Activated naive CD4-positive, alpha-beta T cell treated with Interleukin-2 at 50 U/mL for 16 hours (primary cell): ENCODE data around the gene IL11RA.

Source experiments
- DNase-seq: peaks from one replicate; pipeline ENCODE4 v3.0.0-alpha.2; 2020

IL11RA gene

GRCh38 chr9:34651876-34652601 lies at the start of gene IL11RA:
IL11RA (plus strand) TSS chr9:34652185; CDS start chr9:34655218, 3,033 bp downstream.
- DNase-seq = peak; percentile 63

DNA sequence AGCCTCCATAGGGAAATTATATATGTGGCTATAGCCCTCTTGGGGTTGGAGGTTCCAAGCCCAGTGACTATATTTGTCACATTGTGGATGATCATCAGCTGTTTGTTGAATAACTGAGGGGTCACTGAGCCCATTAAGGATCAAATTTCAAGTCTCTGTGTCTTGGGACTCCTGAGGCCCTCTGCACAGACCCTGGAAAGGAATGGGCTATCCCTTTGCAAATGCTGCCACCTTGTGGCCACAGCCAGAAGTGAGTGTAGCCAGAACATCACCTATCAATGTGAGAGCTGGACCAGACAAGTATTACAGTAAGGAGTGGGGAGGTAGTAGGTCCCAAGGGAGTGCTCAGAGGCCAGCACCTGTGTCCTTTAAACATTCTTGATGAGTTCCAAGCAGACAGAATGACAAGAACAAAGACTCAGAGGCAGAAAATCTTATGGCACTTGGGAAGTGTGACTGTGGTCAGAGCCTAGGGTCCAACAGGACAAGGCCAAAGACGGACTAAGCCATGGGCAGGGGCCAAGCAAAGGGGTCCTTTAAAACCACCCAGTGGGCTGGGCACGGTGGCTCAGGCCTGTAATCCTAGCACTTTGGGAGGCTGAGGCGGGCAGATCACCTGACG lies 48.3 kb upstream of the IL11RA start:
- DNase-seq = peak; percentile 83

DNA sequence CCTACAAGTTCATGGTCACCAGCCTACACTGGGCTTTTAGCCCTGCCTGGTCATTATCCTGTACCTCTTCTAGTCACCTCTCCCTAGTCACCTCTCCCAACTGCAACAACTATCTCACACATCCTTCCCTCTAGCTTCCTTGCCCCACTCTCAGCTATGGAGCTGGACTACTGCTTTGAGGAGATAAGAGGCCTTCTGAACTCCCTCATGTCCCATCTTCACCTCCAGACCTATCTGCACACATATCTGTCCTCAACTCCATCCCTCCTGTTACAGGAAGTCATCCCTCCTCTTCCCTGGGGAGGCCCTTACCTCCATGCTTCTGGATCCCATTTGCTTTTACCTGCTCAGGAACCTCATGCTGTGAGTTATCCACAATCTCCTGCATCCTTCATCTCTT lies 45.8 kb upstream of the IL11RA start:
- DNase-seq = no peak

DNA sequence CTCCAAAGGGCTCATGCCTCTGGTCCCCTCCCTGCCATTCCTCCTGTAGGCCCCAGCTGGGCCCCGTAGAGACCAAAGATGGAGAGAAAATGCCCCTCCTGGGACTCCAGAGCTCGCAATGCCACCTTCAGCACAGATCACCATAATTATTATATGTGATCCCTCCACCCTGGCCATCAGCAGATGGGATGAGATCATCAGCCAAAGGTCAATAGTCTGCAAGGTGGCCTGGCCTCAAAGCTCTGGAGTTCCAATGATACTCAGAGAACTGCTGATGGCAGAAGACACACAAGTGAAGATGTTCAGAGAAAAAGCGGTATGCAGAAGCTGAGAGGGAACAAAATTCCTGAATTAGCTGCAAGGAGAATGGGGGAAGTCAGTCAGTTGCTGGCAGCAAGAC lies 45.1 kb upstream of the IL11RA start:
- DNase-seq = no peak

DNA sequence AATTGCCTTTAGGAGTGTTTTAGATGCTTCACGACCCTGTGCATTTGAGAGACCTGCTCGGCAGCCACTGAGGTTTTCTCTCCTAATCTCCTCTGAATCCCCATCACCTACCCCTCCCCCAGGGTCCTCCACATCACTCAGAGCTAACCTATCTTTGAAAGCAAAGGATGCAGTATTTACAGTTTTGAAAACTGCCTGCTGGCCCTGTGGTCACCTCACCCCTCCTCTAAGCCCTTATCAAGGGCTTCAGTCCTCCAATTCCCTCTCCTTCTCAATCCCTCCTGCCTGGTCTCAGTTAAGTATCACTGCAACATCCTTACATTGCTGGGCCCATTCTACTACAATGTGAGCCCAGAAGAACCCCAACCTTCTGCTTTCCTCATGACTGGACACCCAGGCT lies 44.7 kb upstream of the IL11RA start:
- DNase-seq = no peak

GRCh38 chr9:34610434-34611206 lies 41.4 kb upstream of the IL11RA start:
- no peak for DNase-seq

DNA sequence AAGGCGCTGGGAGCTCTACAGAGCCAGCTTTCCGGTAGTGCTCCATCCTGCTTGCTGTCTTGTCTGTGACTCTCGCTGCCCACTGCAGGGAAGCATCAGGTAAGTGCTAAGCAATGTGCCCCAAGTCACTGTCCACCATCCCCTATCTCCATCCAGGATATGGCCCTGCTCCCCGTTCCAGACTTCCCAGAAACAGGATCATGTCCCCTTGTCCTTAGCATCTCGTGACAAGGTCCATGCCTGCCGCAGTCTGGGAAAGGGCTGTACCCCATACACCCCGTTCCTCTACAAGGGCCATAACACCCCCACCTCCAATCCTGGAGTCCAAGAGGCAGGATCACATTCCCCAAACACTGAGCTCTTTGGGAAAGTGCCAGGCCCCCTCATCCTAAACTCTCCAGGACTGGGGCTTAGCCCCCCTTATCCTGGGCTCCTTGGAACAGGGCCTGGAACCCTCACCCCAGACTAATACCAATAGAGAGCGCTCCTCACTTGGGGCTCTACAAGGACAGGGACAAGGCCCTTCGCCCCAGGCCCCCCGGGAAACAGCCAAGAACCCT lies 40.7 kb upstream of the IL11RA start:
- DNase-seq = no peak

- peak; percentile 82 for DNase-seq
These were observed 39.9 kb upstream of the IL11RA start, which contains the start of gene RPP25L for GRCh38 chr9:34611811-34612787. RPP25L (minus strand) TSS chr9:34612097; CDS start chr9:34611296, 801 bp downstream.

- peak; percentile 71 for DNase-seq
These were observed 39.1 kb upstream of the IL11RA start for GRCh38 chr9:34612788-34613390.

- no peak for DNase-seq
These were observed 36.9 kb upstream of the IL11RA start for GRCh38 chr9:34615132-34615531.

DNA sequence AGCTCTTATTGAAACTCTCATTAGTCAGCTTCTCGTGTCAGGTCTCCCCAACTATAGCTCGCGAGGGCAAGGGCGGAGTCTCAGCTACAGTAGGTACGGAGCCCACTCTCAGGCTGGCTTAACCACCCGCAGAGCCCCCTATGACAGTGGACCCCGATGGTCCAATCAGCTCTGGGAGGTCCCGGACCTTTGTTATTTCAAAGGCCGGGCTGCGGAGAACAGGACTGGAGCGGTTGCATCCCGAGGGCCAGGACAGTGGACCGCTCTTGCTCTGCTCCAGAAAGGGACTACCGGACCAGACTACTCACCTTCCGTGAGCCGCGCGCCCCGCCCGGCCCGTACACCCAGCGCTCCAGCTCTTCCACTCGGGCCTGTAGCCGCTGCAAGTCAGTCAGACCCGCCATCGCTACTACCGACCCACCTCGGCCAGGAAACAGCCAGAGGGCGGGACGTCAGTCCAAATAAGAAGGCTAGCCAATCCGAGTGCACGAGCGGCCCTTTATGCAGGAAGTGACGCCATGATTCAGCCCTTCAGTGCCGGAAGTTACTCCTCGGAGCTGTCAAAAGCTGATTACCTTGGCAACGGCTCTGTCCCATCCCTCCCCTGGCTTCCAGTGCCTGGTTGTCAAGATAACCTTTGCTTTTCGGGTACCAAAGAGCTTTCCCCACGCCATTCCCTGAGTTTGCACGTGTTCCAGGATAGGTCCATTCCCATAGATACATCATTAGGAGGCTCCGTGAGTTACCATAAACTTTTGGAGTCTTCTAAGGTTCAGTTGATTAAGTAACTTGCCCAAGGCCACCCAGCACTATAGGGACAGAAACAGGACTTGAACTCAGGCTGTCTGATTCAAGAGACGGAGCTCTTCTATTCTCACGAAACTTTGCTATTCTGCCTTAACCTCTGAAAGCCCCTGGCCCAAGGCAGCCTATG lies 31.7 kb upstream of the IL11RA start, which contains the start of gene DCTN3:
Gene DCTN3 (minus strand): TSS at position 435 of the 934 bp plus-strand sequence. CDS start 31 bp downstream, at position 404.
- DNase-seq = peak; percentile 92

DNA sequence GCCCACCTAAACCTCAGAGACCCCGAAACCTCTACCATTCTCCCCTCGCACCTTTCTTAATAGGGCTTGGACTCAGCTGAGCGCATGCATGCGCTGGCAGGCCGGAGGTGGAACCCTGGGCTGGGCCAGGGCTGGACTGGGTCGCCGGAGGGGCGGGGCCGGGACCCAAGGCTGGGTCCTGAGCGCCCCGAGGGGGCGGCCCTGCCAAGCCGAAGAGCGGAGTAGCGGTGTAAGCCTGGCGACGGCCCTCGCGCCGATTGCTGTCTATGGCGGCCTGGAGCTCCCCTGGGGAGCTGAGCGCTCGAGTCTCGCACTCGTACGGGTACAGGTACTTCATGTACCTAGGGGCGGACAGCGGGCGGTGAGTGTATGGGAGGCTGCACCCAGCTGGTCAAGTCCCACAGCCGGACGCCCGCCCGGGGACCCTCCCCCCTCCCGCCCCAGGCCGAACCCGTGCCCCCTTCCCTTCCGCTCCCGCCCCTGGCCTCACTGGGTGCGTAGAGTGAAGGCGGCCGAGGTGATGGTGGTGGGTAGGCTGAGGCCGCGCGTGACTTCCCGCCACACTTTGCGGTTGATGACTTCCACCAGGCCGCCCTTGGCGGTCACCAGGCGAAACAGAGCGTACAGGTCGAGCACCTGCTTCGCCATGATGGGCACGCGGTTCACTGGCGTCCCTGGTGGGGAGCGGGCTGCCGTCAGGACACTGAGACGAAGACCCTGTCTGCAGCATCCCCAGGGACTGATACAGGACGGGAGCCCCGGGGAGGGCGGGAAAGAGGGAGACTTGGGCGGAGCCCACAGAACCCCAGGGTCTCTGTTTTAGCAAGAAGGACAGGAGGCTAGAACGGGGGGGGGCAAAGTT lies 28.4 kb upstream of the IL11RA start:
- DNase-seq = peak; percentile 12

DNA sequence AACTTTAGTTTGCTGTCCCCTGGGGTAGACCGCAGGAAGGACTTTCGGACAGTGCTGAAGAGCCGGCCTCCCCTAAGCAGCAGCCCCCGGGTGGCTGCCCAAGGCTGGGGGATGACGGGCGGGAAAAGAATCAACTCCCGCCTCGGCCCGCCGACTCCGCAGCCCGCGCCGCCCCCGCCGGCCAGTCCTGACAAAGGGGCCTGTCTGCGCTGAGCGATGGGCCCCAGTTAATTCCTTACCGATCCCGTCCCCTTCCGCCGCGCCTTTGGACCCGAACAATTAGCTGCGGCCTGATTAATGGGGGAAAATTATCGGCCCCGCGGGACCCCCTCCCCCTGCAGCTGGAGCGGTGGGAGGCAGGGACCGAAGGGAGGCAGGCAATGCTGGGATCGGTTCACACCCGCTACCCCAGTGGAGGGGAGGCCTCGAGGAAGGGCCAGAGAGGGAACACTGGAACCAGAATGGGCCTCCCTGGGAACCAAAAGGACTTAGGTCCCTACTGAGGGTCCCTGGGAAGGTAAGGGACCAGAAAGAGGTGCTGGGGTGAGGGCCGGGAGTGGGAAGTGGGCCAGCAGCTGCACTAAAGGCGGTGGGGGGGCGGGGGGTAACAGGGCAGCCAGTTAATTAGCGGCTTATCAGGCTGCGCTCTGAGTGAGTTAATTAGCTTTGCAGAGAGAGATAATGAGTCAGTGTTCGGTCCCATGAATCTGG lies 27.4 kb upstream of the IL11RA start:
- DNase-seq = no peak

- no peak for DNase-seq
These were observed 26.8 kb upstream of the IL11RA start for GRCh38 chr9:34625186-34625486.

DNA sequence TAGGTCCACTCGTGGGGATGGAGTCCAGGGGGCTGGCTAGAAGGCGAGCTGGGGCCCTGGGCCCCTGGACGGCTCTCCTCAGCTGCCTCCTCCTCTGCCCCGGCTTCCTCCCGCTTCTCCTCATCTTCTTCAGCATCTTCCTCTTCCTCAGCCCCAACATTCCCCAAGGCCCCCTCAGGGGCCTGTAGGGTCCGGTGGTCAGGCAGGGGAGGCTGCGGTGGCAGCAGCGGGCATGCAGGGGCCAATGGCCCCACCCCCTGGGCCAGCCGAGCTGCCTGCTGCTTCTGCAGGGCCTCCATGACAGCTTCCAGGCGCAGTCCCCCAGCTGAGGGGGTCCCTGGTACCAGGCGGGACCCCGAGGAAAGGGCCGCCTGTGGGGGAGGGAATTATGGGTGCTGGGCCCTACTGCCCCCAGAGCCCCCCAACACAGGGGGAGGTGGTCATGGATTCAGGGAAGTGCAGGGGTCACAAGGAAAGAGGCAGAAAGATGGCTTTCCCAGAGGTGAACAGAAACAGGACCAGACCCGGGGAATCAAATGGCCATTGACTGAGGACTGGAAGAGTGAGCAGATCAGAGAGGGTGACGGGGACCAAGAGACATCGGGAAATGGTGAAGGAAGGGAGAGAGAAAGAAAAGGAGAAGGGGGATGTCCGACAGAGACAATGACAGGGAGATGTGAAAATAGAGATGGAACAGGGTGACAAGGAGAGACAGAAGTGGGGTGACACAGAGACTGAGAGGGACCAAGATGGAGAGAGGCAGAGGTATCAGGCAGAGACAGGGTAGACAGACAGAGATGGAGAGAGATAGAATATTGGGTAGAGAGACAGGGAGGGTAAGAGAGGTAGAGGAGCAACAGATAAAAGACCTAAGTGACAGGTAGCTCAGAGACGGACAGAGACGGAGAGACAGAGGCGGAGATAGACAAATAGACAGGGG lies 24.0 kb upstream of the IL11RA start:
- no peak for DNase-seq

GRCh38 chr9:34628656-34629490 lies 23.1 kb upstream of the IL11RA start, which contains the start of gene ARID3C:
ARID3C (minus strand) TSS chr9:34629066; CDS start chr9:34628014, 1,052 bp downstream.
- DNase-seq = peak; percentile 58

- DNase-seq = no peak
These were observed 22.5 kb upstream of the IL11RA start for GRCh38 chr9:34629491-34629808.
